Panc1 (cell line): ENCODE data around the gene NFATC1. TPM values are rescaled to one million over a fixed set of nuclear protein-coding genes. Genes with fewer than 3 reads are reported as not detected.

ENCODE experiments used
- ATAC-seq: fragments of 200-7000 bp; cut with Tn5 transposase; 2 replicates; pipeline ENCODE4 v1.9.1; 2020; ENCODE audit warnings: mild to moderate bottlenecking, moderate library complexity
- BruUV-seq: library from RNA; stranded (reverse); fragments of 400-500 nt; replicated peaks from 2 replicates; lab custom pipeline; 2021; lab: Mats Ljungman, UMichigan
- CTCF ChIA-PET: fragments of 300-600 bp; sonication (Branson Sonifier 250); formaldehyde crosslinking; loops from one replicate; lab custom pipeline; 2022; ENCODE audit warnings: antibody characterized with exemption; lab: Charles Lee
- POLR2A ChIA-PET: fragments of 300-600 bp; sonication (Branson Sonifier 250); formaldehyde crosslinking; loops from one replicate; lab custom pipeline; 2022; ENCODE audit warnings: antibody characterized with exemption; lab: Charles Lee
- DNase-seq: peaks from one replicate; pipeline ENCODE4 v3.0.0-alpha.2; 2010; ENCODE audit warnings: low read depth, low spot score
- H3K27ac ChIP-seq: 2 replicates; pipeline ENCODE4 v1.5.1; 2011; ENCODE audit warnings: mild to moderate bottlenecking, low read length, inconsistent platforms
- H3K27me3 ChIP-seq: fragments of 200-500 bp; sonication (Bioruptor generic); 2 replicates; pipeline ENCODE4 v1.6.0; 2014; ENCODE audit warnings: low read length, inconsistent platforms; ENCODE audit not compliant: control insufficient read depth, insufficient read depth
- H3K36me3 ChIP-seq: fragments of 200-500 bp; sonication (Bioruptor generic); 2 replicates; pipeline ENCODE4 v1.5.1; 2014; ENCODE audit warnings: inconsistent platforms, mild to moderate bottlenecking, low read length, moderate library complexity; ENCODE audit not compliant: control insufficient read depth, insufficient read depth
- H3K4me1 ChIP-seq: 2 replicates; pipeline ENCODE4 v1.5.1; 2011; ENCODE audit warnings: inconsistent platforms, mild to moderate bottlenecking, low read length, moderate library complexity; ENCODE audit not compliant: control insufficient read depth, insufficient read depth
- H3K4me3 ChIP-seq, 2 experiments: 2 replicates each; pipeline ENCODE4 v1.5.1; 2011 to 2012; ENCODE audit warnings: low read depth in 2 of 2, low read length in 2 of 2, mild to moderate bottlenecking in 2 of 2, inconsistent platforms in 1 of 2, moderate library complexity in 1 of 2
- H3K9me3 ChIP-seq: fragments of 200-500 bp; sonication (Bioruptor generic); 2 replicates; pipeline ENCODE4 v1.5.1; 2014; ENCODE audit warnings: low read depth, mild to moderate bottlenecking, inconsistent platforms, low read length, moderate library complexity; ENCODE audit not compliant: control insufficient read depth, insufficient read depth
- CTCF ChIP-seq: fragments of 450-650 bp; IDR thresholded peaks from 2 replicates; pipeline ENCODE4 v1.5.1; 2017; ENCODE audit warnings: mild to moderate bottlenecking
- POLR2AphosphoS5 ChIP-seq: IDR thresholded peaks from 2 replicates; pipeline ENCODE4 v1.6.1; 2012; ENCODE audit warnings: mild to moderate bottlenecking, low read depth, low read length, moderate library complexity
- REST ChIP-seq, 2 experiments: IDR thresholded peaks; 2 replicates each; pipeline ENCODE4 v1.6.1; 2011 to 2012; ENCODE audit warnings: low read depth in 2 of 2, control low read depth in 1 of 2, low read length in 1 of 2, mild to moderate bottlenecking in 1 of 2, moderate library complexity in 1 of 2; ENCODE audit not compliant: insufficient read depth in 1 of 2
- SIN3A ChIP-seq: IDR thresholded peaks from 2 replicates; pipeline ENCODE4 v1.6.1; 2012; ENCODE audit warnings: low read depth, mild to moderate bottlenecking, low read length, moderate library complexity, borderline replicate concordance; ENCODE audit not compliant: insufficient read depth
- TCF7L2 ChIP-seq: IDR thresholded peaks from 2 replicates; pipeline ENCODE4 v1.6.1; 2011; ENCODE audit warnings: mild to moderate bottlenecking, low read depth, low read length, inconsistent platforms
- in situ Hi-C: cut with HindIII; loops from 2 replicates; pipeline ENCODE4 v1.10.0; 2016; ENCODE audit warnings: low sequenced_read_pairs, low pct_unique_long_range_greater_than_20kb
- intact Hi-C: fragments of 100-400 bp; cut with micrococcal nuclease; formaldehyde crosslinking; loops from one replicate; pipeline ENCODE4 v1.10.0; 2022; ENCODE audit not compliant: unreplicated experiment
- total RNA-seq: library from RNA; stranded (reverse); gene quantifications from one replicate; pipeline ENCODE4 v1.2.1, GENCODE V29; 2021; ENCODE audit not compliant: unreplicated experiment

NFATC1 gene
- total RNA-seq, 1 experiment from 2014 or later: 30.8 TPM

- no peak for DNase-seq
- TF ChIP-seq TCF7L2 (no peak), SIN3A (no peak), POLR2AphosphoS5 (no peak), REST (IDR thresholded peaks at IDR 0.05; ENCODE audit: insufficient read depth in 1 of 2, low read depth in 2 of 2, low read length in 1 of 2) (no peak), CTCF (no peak)
- H3K4me3 ChIP-seq: no peak overlapping the region
- no peaks in the 10 kb centered on the region for H3K27me3 ChIP-seq
- CTCF ChIA-PET: interaction anchor here (0.5 kb wide), 1 partner anchor 30 kb away, joined by 8 read pairs; no protein-coding TSS in a partner anchor
- BruUV-seq: no TSS peak
- ATAC-seq: no peak
- H3K4me1 ChIP-seq: peaks cover 13% of the 10 kb centered on the region
- in situ Hi-C loops: no loop called here
- intact Hi-C loops: no loop called here
- H3K9me3 ChIP-seq: no peaks in the 10 kb centered on the region
- H3K27ac ChIP-seq: no peak overlapping the region
- H3K36me3 ChIP-seq: no peaks in the 10 kb centered on the region
- POLR2A ChIA-PET: no interaction called here
Observed at GRCh38 chr18:79457239-79457638, 61.5 kb downstream of the NFATC1 start.

- no peaks in the 10 kb centered on the region for H3K27me3 ChIP-seq
- no TSS peak for BruUV-seq
- ChIA-PET CTCF (no interaction called here), POLR2A (no interaction called here)
- TF ChIP-seq SIN3A (no peak), CTCF (no peak), REST (IDR thresholded peaks at IDR 0.05; ENCODE audit: insufficient read depth in 1 of 2, low read depth in 2 of 2, low read length in 1 of 2) (no peak), POLR2AphosphoS5 (no peak), TCF7L2 (no peak)
- in situ Hi-C loops (no loop called here), intact Hi-C loops (no loop called here)
- no peak for ATAC-seq
- H3K9me3 ChIP-seq: no peaks in the 10 kb centered on the region
- H3K4me1 ChIP-seq: peaks cover 13% of the 10 kb centered on the region
- H3K4me3 ChIP-seq: no peak overlapping the region
- DNase-seq: no peak
- no peak overlapping the region for H3K27ac ChIP-seq
- no peaks in the 10 kb centered on the region for H3K36me3 ChIP-seq
Observed at GRCh38 chr18:79457652-79458051, 61.9 kb downstream of the NFATC1 start.
